Neural progenitor cell (in vitro differentiated cells): Measurements from ENCODE around the gene RGL2. TPM values are rescaled to one million over a fixed set of nuclear protein-coding genes. Genes with fewer than 3 reads are reported as not detected.
A peak's percentile ranks its signal among the peaks of the same experiment; 100 is the strongest.

ENCODE experiments used
- DNase-seq: peaks from one replicate; pipeline ENCODE4 v3.0.0-alpha.2; 2016; ENCODE audit warnings: low spot score
- H2AFZ ChIP-seq: fragments of 200-600 bp; sonication (generic); replicated peaks from 2 replicates; pipeline ENCODE4 v1.6.1; 2016; ENCODE audit warnings: antibody characterized with exemption
- H3F3A ChIP-seq: fragments of 200-600 bp; sonication (generic); 2 replicates; pipeline ENCODE4 v1.6.1; 2016; ENCODE audit warnings: antibody characterized with exemption, low read depth
- H3K27ac ChIP-seq: fragments of 200-600 bp; sonication (generic); 2 replicates; pipeline ENCODE4 v1.5.1; 2016; ENCODE audit warnings: mild to moderate bottlenecking
- H3K27me3 ChIP-seq: fragments of 200-600 bp; sonication (generic); 2 replicates; pipeline ENCODE4 v1.6.1; 2016; ENCODE audit warnings: mild to moderate bottlenecking, moderate library complexity
- H3K36me3 ChIP-seq: fragments of 200-600 bp; sonication (generic); 2 replicates; pipeline ENCODE4 v1.5.1; 2016
- H3K4me1 ChIP-seq: fragments of 200-600 bp; sonication (generic); 2 replicates; pipeline ENCODE4 v1.6.1; 2016; ENCODE audit warnings: mixed run types
- H3K4me2 ChIP-seq: fragments of 200-600 bp; sonication (generic); 2 replicates; pipeline ENCODE4 v1.6.1; 2016
- H3K4me3 ChIP-seq: fragments of 200-600 bp; sonication (generic); 2 replicates; pipeline ENCODE4 v1.5.1; 2016
- H3K79me2 ChIP-seq: fragments of 200-600 bp; sonication (generic); 2 replicates; pipeline ENCODE4 v1.6.1; 2016; ENCODE audit warnings: low read depth
- H3K9ac ChIP-seq: fragments of 200-600 bp; sonication (generic); 2 replicates; pipeline ENCODE4 v1.6.1; 2016
- H3K9me3 ChIP-seq: fragments of 200-600 bp; sonication (generic); 2 replicates; pipeline ENCODE4 v1.5.1; 2016; ENCODE audit warnings: low read depth
- H4K20me1 ChIP-seq: fragments of 200-600 bp; sonication (generic); 2 replicates; pipeline ENCODE4 v1.6.1; 2016; ENCODE audit warnings: low read depth
- H3K27ac Mint-ChIP-seq: 3 replicates; pipeline ENCODE4 v1.8.0; 2021; ENCODE audit warnings: mixed read lengths
- H3K27me3 Mint-ChIP-seq: 2 replicates; pipeline ENCODE4 v1.8.0; 2022; ENCODE audit warnings: low read depth, mild to moderate bottlenecking, inconsistent platforms, moderate library complexity, mixed read lengths; ENCODE audit not compliant: insufficient read depth
- H3K36me3 Mint-ChIP-seq: 3 replicates; pipeline ENCODE4 v1.8.0; 2021; ENCODE audit warnings: mixed read lengths
- H3K4me1 Mint-ChIP-seq: 3 replicates; pipeline ENCODE4 v1.8.0; 2021; ENCODE audit warnings: mixed read lengths
- H3K4me3 Mint-ChIP-seq: 3 replicates; pipeline ENCODE4 v1.8.0; 2021; ENCODE audit warnings: mild to moderate bottlenecking, moderate library complexity, mixed read lengths
- H3K9me3 Mint-ChIP-seq: 3 replicates; pipeline ENCODE4 v1.8.0; 2020; ENCODE audit warnings: mixed read lengths
- EZH2 ChIP-seq: fragments of 200-600 bp; sonication (generic); IDR thresholded peaks from 2 replicates; pipeline ENCODE4 v1.6.1; 2017; ENCODE audit warnings: antibody characterized with exemption, mild to moderate bottlenecking, moderate library complexity
- EZH2phosphoT487 ChIP-seq: fragments of 200-600 bp; sonication (generic); IDR thresholded peaks from 2 replicates; pipeline ENCODE4 v1.6.1; 2017; ENCODE audit warnings: antibody characterized with exemption
- total RNA-seq: library from RNA; depleted of rRNA; stranded (reverse); fragments of >200 nt; gene quantifications from 2 replicates; pipeline ENCODE4 v1.2.3, GENCODE V29; 2015; ENCODE audit warnings: low replicate concordance
- TF ChIP-seq, protein P1 (sequence below): fragments of 200-600 bp; sonication (generic); IDR thresholded peaks from 2 replicates; pipeline ENCODE4 v1.5.1; 2017; ENCODE audit warnings: antibody characterized with exemption, mild to moderate bottlenecking

The RGL2 gene
- total RNA-seq, 1 donor from 2014 or later = 28.3 TPM

DNA sequence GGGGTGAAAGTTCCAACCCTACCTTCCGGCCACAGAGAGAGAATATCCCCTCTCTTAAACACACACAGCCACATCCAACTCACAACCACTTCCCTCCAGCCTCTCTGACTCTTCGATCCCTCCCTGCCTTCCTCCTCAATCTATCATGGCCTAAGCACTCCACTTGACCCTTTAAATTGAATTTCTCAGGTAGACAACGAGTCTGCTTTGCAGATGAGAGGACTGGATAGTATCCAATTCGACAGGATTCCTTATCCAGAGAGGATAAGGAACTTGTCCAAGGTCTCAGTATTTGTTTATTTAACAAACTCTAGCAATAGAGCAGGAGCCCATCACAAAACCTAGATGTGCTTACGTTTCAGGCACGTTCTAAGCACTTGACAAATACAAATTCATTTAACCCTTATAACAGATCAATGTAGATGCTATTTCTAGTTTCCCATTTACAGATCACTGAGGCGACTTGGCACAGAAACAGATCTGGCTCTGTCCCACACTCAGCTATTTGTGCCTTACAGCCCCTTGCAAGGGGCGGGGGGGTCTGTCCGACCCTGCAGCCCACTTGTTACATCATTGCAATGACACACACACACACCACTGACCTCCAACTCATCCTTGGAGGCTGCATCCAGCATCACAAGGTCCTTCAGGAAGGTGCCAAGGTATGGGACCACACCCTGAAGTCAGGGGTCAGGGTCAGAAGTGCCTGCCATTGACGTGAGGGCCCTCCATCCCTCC is 4.5 kb downstream of the RGL2 start:
- Histone ChIP-seq H2AFZ (no peak overlapping the region), H3K36me3 (no peaks in the 10 kb centered on the region), H4K20me1 (peaks cover 4% of the 10 kb centered on the region), H3K4me1 (peaks cover 9% of the 10 kb centered on the region), H3K4me3 (no peak overlapping the region), H3K9me3 (no peaks in the 10 kb centered on the region), H3K4me2 (no peak overlapping the region), H3K9ac (no peak overlapping the region), H3K27ac (no peak overlapping the region), H3F3A (peaks cover 25% of the 10 kb centered on the region), H3K79me2 (peaks cover 24% of the 10 kb centered on the region), H3K27me3 (no peaks in the 10 kb centered on the region)
- Mint-ChIP-seq H3K9me3 (no peaks in the 10 kb centered on the region), H3K4me3 (peak overlapping the region; percentile 39), H3K27me3 (peaks cover 5% of the 10 kb centered on the region), H3K4me1 (peaks cover 29% of the 10 kb centered on the region), H3K27ac (no peak overlapping the region), H3K36me3 (no peaks in the 10 kb centered on the region)
- no peak for DNase-seq
- TF ChIP-seq EZH2phosphoT487 (no peak), EZH2 (no peak)
- TF ChIP-seq, protein P1, sequence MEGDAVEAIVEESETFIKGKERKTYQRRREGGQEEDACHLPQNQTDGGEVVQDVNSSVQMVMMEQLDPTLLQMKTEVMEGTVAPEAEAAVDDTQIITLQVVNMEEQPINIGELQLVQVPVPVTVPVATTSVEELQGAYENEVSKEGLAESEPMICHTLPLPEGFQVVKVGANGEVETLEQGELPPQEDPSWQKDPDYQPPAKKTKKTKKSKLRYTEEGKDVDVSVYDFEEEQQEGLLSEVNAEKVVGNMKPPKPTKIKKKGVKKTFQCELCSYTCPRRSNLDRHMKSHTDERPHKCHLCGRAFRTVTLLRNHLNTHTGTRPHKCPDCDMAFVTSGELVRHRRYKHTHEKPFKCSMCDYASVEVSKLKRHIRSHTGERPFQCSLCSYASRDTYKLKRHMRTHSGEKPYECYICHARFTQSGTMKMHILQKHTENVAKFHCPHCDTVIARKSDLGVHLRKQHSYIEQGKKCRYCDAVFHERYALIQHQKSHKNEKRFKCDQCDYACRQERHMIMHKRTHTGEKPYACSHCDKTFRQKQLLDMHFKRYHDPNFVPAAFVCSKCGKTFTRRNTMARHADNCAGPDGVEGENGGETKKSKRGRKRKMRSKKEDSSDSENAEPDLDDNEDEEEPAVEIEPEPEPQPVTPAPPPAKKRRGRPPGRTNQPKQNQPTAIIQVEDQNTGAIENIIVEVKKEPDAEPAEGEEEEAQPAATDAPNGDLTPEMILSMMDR = no peak

DNA sequence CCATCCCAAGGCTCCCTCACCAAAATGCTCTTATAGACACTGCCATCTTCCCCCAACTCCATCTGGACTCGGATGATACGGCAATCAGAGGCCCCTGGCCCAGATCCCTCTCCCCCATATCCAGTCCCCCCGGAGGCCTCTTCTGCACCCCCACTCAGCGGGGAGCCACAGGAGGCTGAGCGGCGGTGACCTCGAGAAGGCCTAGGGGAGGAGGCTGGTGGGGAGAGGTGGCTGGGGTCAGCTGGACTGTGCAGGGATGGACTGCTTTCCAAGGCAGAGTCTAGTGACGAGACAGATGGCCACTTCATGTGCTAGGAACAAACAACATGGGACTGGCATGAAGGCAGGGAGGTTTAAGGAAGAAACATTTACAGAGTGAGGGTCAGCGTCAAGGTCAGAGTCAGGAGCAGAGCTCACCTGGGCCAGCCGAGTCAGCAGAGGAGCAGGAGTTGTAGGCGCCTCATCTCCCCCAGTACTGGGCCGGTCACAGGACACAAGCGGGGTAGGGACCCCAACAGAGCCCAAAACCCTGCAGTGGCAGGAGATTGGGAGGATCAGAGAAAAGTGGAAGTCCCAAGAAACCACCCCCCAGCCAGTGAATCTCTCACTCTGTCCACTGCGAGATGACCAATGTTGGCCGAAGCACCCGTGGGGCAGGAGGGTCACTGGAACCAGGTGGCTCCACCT is 5.6 kb downstream of the RGL2 start:
- H4K20me1 ChIP-seq = peaks cover 4% of the 10 kb centered on the region
- H3F3A ChIP-seq = peaks cover 18% of the 10 kb centered on the region
- H3K36me3 Mint-ChIP-seq = no peaks in the 10 kb centered on the region
- TF ChIP-seq EZH2 = no peak
- TF ChIP-seq, protein P1 = no peak
- H3K9me3 Mint-ChIP-seq = no peaks in the 10 kb centered on the region
- H3K79me2 ChIP-seq = peaks cover 30% of the 10 kb centered on the region
- no peak overlapping the region for H3K27ac ChIP-seq
- H3K36me3 ChIP-seq = no peaks in the 10 kb centered on the region
- H3K9me3 ChIP-seq = no peaks in the 10 kb centered on the region
- H3K27ac Mint-ChIP-seq = no peak overlapping the region
- H3K27me3 Mint-ChIP-seq = peaks cover 5% of the 10 kb centered on the region
- H3K4me1 ChIP-seq = peaks cover 12% of the 10 kb centered on the region
- no peak overlapping the region for H3K9ac ChIP-seq
- no peak for DNase-seq
- H3K27me3 ChIP-seq = no peaks in the 10 kb centered on the region
- H3K4me2 ChIP-seq = no peak overlapping the region
- H2AFZ ChIP-seq = no peak overlapping the region
- H3K4me1 Mint-ChIP-seq = peaks cover 38% of the 10 kb centered on the region
- H3K4me3 ChIP-seq = no peak overlapping the region
- H3K4me3 Mint-ChIP-seq = peak overlapping the region; percentile 31

DNA sequence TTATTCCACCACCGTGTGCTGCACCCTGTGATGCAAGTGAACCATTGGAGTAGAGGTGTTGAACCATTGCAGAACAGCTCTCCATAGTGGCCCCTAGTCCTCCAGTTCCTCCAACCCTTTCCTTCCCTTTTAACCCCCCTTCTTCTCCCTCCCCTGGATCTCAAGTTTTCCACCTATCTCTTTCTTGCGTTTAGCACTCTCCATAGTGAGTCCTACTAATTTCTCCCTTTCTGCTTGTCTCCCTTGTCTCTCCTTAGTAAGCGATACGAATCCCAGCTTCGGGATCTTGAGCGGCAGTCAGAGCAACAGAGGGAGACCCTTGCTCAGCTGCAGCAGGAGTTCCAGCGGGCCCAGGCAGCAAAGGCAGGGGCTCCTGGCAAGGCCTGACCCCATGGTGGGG is 8.3 kb downstream of the RGL2 start:
- peaks cover 31% of the 10 kb centered on the region for H3K4me1 Mint-ChIP-seq
- no peak overlapping the region for H2AFZ ChIP-seq
- H3K27me3 ChIP-seq = no peaks in the 10 kb centered on the region
- H3K36me3 Mint-ChIP-seq = peaks cover 12% of the 10 kb centered on the region
- H3K4me3 Mint-ChIP-seq = peak overlapping the region; percentile 99
- no peaks in the 10 kb centered on the region for H3K9me3 Mint-ChIP-seq
- H3K4me3 ChIP-seq = peak overlapping the region; percentile 85
- H3K27ac Mint-ChIP-seq = no peak overlapping the region
- peaks cover 29% of the 10 kb centered on the region for H3K79me2 ChIP-seq
- peak overlapping the region; percentile 97 for H3K4me2 ChIP-seq
- H4K20me1 ChIP-seq = peaks cover 4% of the 10 kb centered on the region
- no peaks in the 10 kb centered on the region for H3K9me3 ChIP-seq
- H3K27me3 Mint-ChIP-seq = peaks cover 5% of the 10 kb centered on the region
- H3K27ac ChIP-seq = no peak overlapping the region
- DNase-seq = no peak
- H3K9ac ChIP-seq = peak overlapping the region; percentile 69
- TF ChIP-seq, protein P1 = no peak
- no peak for TF ChIP-seq EZH2phosphoT487
- TF ChIP-seq EZH2 = no peak
- no peaks in the 10 kb centered on the region for H3K36me3 ChIP-seq
- H3F3A ChIP-seq = peaks cover 6% of the 10 kb centered on the region
- H3K4me1 ChIP-seq = peaks cover 9% of the 10 kb centered on the region
